HG03354 (cell line): ENCODE results near the gene SLC29A1.
"Not testable (repeated sequence)": the region's sequence is repeated elsewhere in the genome, so short reads cannot be mapped to it uniquely, and the experiment has no call there.

ENCODE experiments used
- ATAC-seq: cut with Tn5 transposase; IDR thresholded peaks from one replicate; pipeline ENCODE4 v1.9.1; 2021; ENCODE audit warnings: mild to moderate bottlenecking; ENCODE audit not compliant: unreplicated experiment, poor library complexity, severe bottlenecking

The SLC29A1 gene

DNA sequence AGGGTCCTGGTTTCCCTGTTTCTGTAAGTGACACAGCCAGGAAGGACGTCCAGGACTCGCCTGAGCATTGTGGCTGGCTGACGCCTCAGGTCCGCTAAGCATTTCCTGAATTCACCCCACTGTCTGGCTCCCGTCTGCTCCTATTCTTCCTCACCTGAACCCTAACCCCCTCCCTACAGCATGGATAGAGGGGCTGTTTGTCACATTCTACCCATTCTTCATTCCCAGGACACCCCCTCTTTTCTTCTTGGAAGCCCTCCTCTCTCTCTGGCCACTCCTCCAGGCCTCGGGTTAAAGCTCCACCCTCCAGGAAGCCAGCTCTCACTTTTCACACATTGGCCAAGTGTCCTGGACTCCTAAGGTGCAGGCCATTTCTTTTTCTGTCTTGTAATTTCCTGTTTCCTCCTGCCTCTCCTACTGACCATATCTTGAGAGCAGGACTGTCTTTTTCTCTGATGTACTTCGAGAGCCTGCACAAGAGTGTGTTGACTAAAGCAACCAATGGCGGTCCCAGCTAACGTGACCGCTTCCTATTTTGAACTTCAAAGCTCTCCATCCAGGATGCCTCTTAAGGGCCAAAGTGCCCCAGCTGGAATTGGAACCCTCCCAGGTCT is 30.9 kb upstream of the SLC29A1 start:
- no peak for ATAC-seq

- ATAC-seq = no peak
Measured at GRCh38 chr6:44193307-44193910, 30.0 kb upstream of the SLC29A1 start.

- no peak for ATAC-seq
Measured at GRCh38 chr6:44194326-44194725, 29.1 kb upstream of the SLC29A1 start.

DNA sequence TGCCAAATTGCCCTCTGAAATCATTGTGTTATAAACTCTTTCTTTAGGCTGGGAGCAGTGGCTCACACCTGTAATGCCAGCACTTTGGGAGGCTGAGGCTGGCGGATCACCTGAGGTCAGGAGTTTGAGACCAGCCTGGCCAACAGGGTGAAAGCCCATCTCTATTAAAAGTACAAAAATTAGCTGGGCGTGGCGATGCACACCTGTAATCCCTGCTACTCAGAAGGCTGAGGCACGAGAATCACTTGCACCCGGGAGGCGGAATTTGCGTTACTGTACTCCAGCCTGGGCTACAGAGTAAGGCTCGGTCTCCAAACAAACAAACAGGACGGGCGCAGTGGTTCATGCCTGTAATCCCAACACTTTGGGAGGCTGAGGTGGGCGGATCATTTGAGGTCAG is 27.0 kb upstream of the SLC29A1 start:
- not testable (repeated sequence) for ATAC-seq

- no peak for ATAC-seq
Measured at GRCh38 chr6:44198684-44199083, 24.7 kb upstream of the SLC29A1 start.

GRCh38 chr6:44199883-44200282 is 23.5 kb upstream of the SLC29A1 start:
- no peak for ATAC-seq

GRCh38 chr6:44201200-44201599 is 22.2 kb upstream of the SLC29A1 start:
- ATAC-seq = no peak

GRCh38 chr6:44201638-44202303 is 21.6 kb upstream of the SLC29A1 start:
- no peak for ATAC-seq

DNA sequence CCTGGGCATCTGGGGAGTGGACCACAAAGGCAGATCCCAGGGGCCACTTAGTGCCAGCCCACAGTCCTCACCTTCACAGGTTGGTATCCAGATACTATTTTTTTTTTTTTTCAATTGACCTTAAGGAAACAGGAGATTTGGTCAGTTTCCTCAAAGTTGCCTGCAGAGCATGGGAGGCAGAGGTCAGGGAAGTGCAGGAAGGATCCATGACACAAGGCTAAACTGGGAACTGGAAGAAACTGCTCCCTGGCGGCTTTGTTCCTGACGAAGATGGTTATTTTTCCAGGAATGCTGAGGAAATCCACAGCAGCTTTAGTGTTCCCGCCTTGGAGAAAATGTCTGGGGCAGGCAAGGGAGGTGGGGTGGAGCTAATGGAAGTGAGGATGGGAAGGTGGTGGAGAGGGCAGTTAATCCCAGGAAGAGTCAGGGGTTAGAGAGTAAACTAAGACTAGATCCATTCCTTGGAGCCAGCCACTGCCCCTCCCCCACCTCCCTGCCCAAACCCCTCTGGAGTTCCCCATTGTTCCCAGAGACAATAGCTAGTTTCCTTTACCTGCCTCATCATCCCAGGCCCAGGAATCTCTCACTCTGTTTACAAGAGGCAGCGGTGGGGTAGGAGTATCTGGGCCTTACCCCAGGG is 20.9 kb upstream of the SLC29A1 start:
- ATAC-seq = no peak

- ATAC-seq = no peak
Measured at GRCh38 chr6:44202972-44203750, 20.2 kb upstream of the SLC29A1 start.

DNA sequence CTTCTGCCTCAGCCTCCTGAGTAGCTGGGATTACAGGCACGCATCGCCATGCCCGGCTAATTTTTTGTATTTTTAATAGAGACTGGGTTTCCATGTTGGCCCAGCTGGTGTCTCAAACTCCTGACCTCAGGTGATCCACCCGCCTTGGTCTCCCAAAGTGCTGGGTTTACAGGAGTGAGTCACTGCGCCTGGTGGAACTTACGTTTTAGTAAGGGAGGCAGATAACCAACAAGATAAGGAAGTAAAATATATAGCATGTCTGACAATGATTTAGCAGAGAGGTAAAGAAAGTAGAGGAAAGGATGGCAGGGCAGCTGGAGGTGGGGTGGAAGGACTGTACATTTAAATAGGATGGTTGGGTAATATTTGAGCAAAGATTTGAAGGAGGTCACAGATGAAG is 19.4 kb upstream of the SLC29A1 start:
- ATAC-seq = no peak

DNA sequence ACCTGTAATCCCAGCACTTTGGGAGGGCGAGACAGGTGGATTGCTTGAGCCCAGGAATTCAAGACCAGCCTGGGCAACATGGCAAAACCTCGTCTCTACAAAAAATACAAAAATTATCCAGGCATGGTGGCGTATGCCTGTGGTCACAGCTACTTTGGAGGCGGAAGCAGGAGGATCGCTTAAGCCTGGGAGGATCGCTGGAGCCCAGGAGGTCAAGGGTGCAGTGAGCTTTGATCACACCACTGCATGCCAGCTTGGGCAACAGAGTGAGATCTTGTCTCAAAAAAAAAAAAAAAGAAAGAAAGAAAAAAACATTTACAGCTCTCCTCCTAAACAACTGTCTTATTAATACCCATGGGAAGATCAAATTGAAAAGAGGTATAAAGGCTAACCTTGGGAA is 15.4 kb upstream of the SLC29A1 start:
- no peak for ATAC-seq

DNA sequence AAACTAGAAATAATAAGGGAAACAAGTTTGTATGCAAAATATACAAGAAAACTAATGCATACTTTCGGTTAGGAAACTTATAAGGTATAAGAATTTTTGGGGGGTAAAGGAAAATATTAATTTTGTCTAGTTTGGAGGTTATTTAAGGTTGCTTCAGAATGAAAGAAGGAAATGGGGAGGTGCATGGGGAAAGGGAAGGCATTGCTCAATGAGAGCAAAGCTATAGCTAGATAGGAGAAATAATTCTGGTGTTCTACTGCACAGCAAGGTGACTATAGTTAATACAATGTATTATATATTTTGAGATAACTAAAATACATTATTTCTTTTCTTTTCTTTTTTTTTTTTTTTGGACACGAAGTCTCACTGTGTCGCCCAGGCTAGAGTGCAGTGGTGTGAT is 12.1 kb upstream of the SLC29A1 start:
- ATAC-seq = no peak

DNA sequence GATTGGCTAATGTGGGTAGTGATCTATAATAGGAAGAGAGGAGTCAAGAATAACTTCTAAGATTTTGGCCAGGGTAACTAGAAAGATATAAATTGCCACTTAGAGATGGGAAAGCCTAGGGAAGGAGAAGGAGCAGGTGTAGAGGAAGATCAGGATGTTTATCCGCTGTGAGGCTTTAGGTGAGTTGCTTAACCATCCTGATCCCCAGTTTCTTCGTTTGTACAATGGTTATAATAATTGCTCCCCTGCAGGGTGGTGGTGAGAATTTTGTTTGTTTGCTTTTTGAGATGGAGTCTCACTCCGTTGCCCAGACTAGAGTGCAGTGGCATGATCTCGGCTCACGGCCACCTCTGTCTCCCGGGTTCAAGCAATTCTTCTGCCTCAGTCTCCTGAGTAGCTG is 9.1 kb upstream of the SLC29A1 start:
- ATAC-seq = no peak

GRCh38 chr6:44216677-44217331 is 6.6 kb upstream of the SLC29A1 start, which contains the start of gene MYMX:
MYMX (plus strand) TSS chr6:44216926; CDS start chr6:44217472, 546 bp downstream.
- no peak for ATAC-seq

- ATAC-seq = no peak
Measured at GRCh38 chr6:44217332-44218143, 5.9 kb upstream of the SLC29A1 start.

- peak; percentile 56 for ATAC-seq
Measured at GRCh38 chr6:44219053-44219814, 4.2 kb upstream of the SLC29A1 start.
